Measurements from ENCODE around the gene CDHR2. TPM values are rescaled to one million over a fixed set of nuclear protein-coding genes. Genes with fewer than 3 reads are reported as not detected.
"Not testable (repeated sequence)": the region's sequence is repeated elsewhere in the genome, so short reads cannot be mapped to it uniquely, and the experiment has no call there.

The CDHR2 gene
- total RNA-seq, 1 donor from 2014 or later = 1.1 TPM

GRCh38 chr5:176538230-176538988 lies 10.7 kb upstream of the CDHR2 start:
- intact Hi-C loops (cut with micrococcal nuclease) = loop anchor here (5.0 to 10.0 kb wide), 4 partner anchors 74 to 1024 kb away; partner anchors contain the start of genes GPRIN1, HRH2, PRELID1 and RAB24

- intact Hi-C loops (cut with micrococcal nuclease) = loop anchor here (5.0 to 10.0 kb wide), 4 partner anchors 73 to 1024 kb away; partner anchors contain the start of genes GPRIN1, HRH2, PRELID1 and RAB24
Observed at GRCh38 chr5:176538989-176539384, 10.2 kb upstream of the CDHR2 start.

DNA sequence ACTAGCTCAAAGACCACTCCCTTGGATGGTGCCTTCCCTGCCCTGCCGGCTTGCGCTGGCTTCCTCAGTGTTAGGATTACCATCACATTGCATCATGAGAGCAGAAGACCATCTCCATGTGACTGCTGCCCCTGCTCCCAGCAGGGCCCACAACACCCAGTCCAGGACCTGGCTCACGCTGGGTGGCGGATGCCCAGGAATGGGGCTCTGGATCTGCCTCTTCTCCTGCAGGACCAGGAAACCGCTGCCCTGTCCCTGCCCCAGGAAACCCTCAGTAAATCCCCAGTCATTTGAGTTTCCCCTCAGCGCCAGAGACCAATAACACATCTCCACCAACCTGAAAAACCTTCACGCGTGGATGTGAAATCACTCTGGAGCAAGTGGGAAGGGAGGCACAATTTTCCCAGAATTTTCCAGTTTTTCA lies 8.7 kb upstream of the CDHR2 start:
- intact Hi-C loops (cut with micrococcal nuclease) = no loop called here

DNA sequence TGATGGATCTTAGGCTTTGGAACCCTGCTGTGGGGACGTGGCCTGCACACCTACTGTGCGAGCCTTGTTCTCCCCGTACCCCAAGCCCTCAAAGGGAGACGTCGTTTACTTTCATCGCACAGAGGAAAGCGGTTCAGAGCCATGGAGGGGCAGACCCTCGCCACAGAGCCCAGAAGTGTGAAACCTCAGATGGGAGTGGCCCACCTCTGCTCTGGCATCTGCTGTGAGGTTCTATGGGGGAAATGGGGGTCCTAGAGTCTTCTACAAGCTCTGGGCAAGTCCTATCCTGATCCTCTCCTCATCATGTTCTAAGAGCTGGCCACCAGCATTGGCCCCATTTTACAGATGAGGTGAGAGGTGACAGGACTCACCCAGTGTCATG lies 8.2 kb upstream of the CDHR2 start:
- intact Hi-C loops (cut with micrococcal nuclease) = loop anchor here (1.0 kb wide), 1 partner anchor 152 kb away; no protein-coding TSS in a partner anchor

- intact Hi-C loops (cut with micrococcal nuclease) = loop anchor here (1.0 to 2.0 kb wide), 3 partner anchors 105 to 181 kb away; partner anchors contain the start of genes KIAA1191 and TSPAN17
Observed at GRCh38 chr5:176541338-176542134, 7.6 kb upstream of the CDHR2 start.

GRCh38 chr5:176542135-176542595 lies 7.0 kb upstream of the CDHR2 start:
- intact Hi-C loops (cut with micrococcal nuclease) = loop anchor here (2.0 kb wide), 2 partner anchors 105 to 181 kb away; partner anchors contain the start of genes KIAA1191 and TSPAN17

DNA sequence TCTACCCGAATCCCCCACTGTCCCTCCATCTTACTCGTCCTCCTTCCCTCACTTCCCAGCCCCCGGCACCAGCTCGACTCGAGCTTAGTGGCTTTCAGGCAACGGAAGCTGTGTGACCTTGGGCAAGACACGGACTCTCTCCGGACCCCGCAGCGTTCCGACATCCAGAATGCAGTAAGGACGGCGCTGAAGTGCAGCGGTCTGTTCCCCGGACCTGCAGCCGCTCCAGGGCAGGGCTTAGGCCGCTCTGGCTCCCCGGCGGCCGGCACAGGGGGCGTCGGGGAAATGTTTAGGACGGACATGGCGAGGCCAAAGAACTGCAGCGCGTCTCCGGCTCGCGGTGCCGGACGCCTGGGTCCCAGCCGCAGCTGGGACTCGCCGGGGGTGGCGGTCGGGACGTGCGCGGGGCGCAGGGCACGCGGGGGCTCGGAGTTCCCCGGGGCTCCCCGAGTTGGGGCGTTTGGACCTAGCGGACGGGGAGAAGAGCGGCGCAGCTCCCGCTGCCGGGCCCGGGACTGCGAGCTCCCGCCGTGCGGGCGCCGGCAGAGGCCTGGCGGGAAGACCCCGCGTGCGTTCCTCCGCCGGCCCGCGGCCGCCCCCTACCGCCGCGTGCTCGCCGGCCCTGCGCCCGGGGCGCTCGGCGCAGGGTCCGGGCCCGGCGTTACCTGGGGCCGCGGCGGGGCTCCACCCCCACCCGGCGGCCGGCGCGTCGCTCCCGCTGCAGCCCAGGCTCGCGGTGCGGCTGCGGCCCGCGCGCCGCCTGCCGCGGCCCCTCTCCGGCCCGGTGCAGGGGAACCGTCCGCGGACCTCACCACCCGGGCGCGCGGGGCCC lies 6.3 kb upstream of the CDHR2 start:
- intact Hi-C loops (cut with micrococcal nuclease) = loop anchor here (1.0 to 2.0 kb wide), 5 partner anchors 8 to 182 kb away; partner anchors contain the start of genes CLTB, FAF2, KIAA1191 and TSPAN17

- intact Hi-C loops (cut with micrococcal nuclease) = loop anchor here (1.0 to 2.0 kb wide), 5 partner anchors 8 to 183 kb away; partner anchors contain the start of genes CLTB, FAF2, KIAA1191 and TSPAN17
Observed at GRCh38 chr5:176543428-176544182, 5.5 kb upstream of the CDHR2 start.

DNA sequence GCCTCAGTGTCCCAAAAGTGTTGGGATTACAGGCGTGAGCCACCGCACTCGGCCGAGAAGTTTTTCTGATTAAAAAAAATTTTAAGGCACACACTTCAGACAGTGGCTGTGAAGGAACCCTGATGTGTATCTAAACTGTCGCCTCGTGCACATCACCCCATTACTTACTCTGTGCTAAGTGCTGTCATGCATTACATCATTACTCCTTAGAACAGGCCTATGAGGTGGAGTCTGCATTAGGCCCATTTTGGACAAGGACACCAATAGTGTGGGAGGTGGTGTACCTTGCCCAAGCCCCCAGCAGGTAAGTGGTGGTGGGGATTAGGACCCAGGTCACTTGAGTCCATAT lies 3.8 kb upstream of the CDHR2 start:
- intact Hi-C loops (cut with micrococcal nuclease) = no loop called here

- intact Hi-C loops (cut with micrococcal nuclease) = no loop called here
Observed at GRCh38 chr5:176545737-176546509, 3.2 kb upstream of the CDHR2 start.

DNA sequence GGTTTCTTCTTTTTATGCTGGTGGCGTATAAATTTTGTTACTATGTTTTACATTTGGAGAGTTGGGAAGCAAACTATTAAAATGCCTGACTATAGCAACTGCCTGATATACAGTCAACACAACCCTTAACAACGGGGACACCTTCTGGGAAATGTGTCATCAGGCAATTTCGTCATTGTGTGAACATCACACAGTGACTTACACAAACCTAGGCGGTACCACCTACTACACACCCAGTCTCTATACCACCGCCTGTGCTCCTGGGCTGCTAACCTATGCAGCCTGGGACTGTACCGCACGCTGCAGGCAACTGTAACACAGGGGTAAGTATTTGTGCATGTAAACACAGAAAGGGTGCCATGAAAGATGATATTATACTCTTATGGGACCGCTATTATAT lies 1.3 kb upstream of the CDHR2 start:
- intact Hi-C loops (cut with micrococcal nuclease) = no loop called here

GRCh38 chr5:176549871-176550270 lies 729 bp downstream of the CDHR2 start:
- intact Hi-C loops (cut with micrococcal nuclease) = no loop called here

DNA sequence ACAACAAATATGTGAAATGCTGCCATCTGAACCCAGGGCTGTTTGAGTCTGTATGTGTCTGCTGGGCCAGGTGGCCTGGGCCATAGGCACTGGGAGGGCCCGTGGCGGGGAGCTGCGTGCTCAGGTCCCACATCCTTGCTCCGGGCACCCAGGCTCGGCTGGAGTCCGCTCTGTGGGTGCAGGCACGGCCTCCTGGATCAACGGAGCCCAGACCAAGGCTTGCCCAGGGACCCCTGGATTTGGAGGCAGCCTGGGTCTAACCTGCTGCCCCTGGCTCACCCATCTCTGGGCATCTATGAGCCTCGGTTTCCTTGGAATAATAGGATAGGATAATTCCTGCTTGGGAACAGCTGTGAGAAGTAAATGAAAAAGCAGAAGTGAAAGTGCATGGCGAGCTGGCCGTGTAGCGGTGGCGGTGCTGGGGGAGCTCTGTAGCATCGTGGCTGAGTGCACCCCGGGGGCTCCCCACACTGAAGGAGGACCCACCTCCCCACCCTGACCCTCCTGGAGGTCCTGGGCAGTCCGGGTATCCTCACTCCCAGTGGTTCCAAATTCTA lies 1.2 kb downstream of the CDHR2 start:
- intact Hi-C loops (cut with micrococcal nuclease) = no loop called here

GRCh38 chr5:176550937-176551336 lies 1.8 kb downstream of the CDHR2 start:
- intact Hi-C loops (cut with micrococcal nuclease) = not testable (repeated sequence)

DNA sequence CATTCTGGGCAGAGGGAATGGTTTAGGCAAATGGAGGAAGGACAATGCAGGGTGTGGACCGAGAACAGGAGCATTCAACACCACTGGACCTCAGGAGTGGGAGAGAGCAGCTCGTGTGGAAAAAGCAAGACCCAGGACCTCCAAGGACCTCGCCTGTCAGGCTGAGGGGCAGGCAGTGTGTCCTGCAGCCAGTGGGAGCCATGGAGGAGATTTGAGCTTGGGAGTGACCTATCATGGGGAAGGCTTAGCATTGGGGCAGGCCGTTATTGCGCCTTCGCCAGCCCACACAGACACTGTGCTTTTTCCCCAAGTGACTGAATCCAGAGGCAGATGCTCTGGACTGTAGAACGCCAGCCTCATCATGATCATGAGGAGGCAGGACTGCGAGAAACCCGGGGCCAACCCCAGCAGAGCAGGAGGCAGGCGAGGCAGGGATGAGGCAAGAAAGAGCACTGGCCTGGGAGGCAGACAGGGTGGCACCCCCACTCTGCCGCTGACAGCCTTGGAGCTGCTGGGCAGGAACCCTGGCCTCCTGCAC lies 3.3 kb downstream of the CDHR2 start:
- intact Hi-C loops (cut with micrococcal nuclease) = no loop called here

- intact Hi-C loops (cut with micrococcal nuclease) = no loop called here
Observed at GRCh38 chr5:176553260-176554085, 4.3 kb downstream of the CDHR2 start.

GRCh38 chr5:176557846-176558245 lies 8.7 kb downstream of the CDHR2 start:
- intact Hi-C loops (cut with micrococcal nuclease) = no loop called here

DNA sequence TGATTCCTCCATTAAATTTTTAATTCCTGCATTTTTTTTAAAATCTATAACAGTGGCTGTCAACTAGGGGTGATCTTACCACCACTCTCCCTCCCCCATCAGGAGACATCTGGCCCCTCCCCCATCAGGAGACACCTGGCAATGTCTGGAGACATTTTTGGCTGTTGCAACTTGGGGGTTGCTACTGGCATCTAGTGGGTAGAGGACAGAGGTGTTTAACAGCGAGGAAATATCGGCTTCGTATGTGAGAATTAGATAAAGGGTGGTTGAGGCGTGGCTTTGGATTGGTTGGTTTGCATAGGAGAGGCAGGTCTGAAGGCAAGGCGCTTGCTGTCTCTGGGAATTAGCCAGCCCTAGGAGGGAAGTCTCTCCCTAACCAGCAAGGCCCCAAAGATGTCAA lies 10.5 kb downstream of the CDHR2 start:
- intact Hi-C loops (cut with micrococcal nuclease) = no loop called here

All from T-helper 2 cell treated with Interferon-gamma antibody and Interleukin-4, amounts not matched to agents 100 ng/mL and 5 ng/mL, for 36 hours (primary cell).